Activated T-helper 2 cell treated with anti-CD3 and anti-CD28 coated beads, Interferon-gamma antibody, Interleukin-2, Interleukin-4, amounts not matched to agents 10 μg/mL and 5 μg/mL and 100 μg/mL, durations not matched to agents 14 hours and 24 hours and 36 hours (primary cell): ENCODE results near the gene THAP4. TPM values are rescaled to one million over a fixed set of nuclear protein-coding genes. Genes with fewer than 3 reads are reported as not detected.
A peak's percentile ranks its signal among the peaks of the same experiment; 100 is the strongest.

ENCODE experiments used
- DNase-seq: peaks from one replicate; pipeline ENCODE4 v3.0.0; 2021; ENCODE audit warnings: low spot score
- H3K27ac Mint-ChIP-seq: one replicate; pipeline ENCODE4 v1.8.0; 2021; ENCODE audit warnings: mixed read lengths
- H3K27me3 Mint-ChIP-seq: one replicate; pipeline ENCODE4 v1.8.0; 2021; ENCODE audit warnings: low read depth, mixed read lengths
- H3K36me3 Mint-ChIP-seq: one replicate; pipeline ENCODE4 v1.8.0; 2021; ENCODE audit warnings: low read depth, mixed read lengths
- H3K4me1 Mint-ChIP-seq: one replicate; pipeline ENCODE4 v1.8.0; 2021; ENCODE audit warnings: low read depth, mixed read lengths
- H3K4me3 Mint-ChIP-seq: one replicate; pipeline ENCODE4 v1.8.0; 2021; ENCODE audit warnings: low read depth, mild to moderate bottlenecking, moderate library complexity, mixed read lengths
- H3K9me3 Mint-ChIP-seq: one replicate; pipeline ENCODE4 v1.8.0; 2021; ENCODE audit warnings: mixed read lengths
- intact Hi-C: fragments of 100-400 bp; cut with micrococcal nuclease; formaldehyde crosslinking; loops from one replicate; pipeline ENCODE4 v1.15.1; 2023
- total RNA-seq: library from RNA; stranded (reverse); gene quantifications from 2 replicates; pipeline ENCODE4 v1.2.3, GENCODE V29; 2022

THAP4 gene, protein sequence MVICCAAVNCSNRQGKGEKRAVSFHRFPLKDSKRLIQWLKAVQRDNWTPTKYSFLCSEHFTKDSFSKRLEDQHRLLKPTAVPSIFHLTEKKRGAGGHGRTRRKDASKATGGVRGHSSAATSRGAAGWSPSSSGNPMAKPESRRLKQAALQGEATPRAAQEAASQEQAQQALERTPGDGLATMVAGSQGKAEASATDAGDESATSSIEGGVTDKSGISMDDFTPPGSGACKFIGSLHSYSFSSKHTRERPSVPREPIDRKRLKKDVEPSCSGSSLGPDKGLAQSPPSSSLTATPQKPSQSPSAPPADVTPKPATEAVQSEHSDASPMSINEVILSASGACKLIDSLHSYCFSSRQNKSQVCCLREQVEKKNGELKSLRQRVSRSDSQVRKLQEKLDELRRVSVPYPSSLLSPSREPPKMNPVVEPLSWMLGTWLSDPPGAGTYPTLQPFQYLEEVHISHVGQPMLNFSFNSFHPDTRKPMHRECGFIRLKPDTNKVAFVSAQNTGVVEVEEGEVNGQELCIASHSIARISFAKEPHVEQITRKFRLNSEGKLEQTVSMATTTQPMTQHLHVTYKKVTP
- total RNA-seq = 48.7 and 53.3 TPM in 2 replicates

DNA sequence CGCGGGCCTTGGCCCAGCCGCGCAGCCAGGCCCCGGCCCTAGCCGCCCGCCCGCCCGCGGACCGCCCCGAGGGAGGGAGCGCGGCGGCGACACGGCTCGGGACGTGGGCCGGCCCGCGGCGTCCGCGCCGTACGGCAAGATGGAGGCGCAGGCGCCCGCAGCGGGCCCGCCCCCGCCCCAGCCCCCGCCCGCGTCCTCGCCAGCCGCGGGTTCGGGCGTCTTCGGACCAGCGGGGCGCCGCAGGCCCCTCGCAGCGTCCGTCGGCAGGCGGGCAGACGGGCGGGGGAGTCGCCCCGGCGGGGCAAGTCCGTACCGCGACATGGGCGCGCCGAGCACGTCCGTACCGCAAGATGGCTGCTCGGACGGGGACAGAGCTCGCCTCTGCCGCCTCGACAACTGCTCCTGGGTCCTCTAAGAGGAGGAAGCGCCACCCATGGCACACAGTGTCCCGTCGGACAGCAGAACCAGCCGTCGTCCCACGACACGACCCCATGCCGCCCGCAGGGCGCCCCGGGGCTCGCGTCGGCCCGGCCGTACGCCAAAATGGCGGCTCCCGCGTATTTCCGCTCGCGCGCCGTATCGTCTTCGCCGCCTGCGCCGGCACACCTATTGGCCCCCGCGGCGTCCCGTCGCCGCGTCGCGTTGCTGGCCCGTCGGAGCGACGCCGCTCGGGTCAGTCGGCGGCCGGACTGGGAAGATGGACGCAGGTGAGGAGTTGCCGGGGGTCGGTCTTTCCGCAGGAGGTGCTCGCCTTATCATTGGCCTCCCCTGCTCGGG lies at the start of gene THAP4, which contains the start of gene ATG4B:
THAP4 (minus strand) TSS at position 141 of the 777 bp plus-strand sequence. CDS start 141 bp downstream, outside the sequence.
ATG4B (plus strand) TSS at position 676 of the 777 bp plus-strand sequence; CDS start at position 698, 22 bp downstream.
- no peaks in the 10 kb centered on the region for H3K27me3 Mint-ChIP-seq
- H3K27ac Mint-ChIP-seq = peak within 1 kb of the TSS; percentile 92
- H3K9me3 Mint-ChIP-seq = no peaks in the 10 kb centered on the region
- H3K4me3 Mint-ChIP-seq = peak within 1 kb of the TSS; percentile 94
- H3K4me1 Mint-ChIP-seq = peaks cover 42% of the 10 kb centered on the region
- intact Hi-C loops = loop anchor here (2.0 to 10.0 kb wide), 5 partner anchors 20 to 482 kb away; partner anchors contain the start of genes D2HGDH, DTYMK, PPP1R7 and STK25
- peaks cover 59% of the 10 kb centered on the region for H3K36me3 Mint-ChIP-seq
- DNase-seq = peak; percentile 79

DNA sequence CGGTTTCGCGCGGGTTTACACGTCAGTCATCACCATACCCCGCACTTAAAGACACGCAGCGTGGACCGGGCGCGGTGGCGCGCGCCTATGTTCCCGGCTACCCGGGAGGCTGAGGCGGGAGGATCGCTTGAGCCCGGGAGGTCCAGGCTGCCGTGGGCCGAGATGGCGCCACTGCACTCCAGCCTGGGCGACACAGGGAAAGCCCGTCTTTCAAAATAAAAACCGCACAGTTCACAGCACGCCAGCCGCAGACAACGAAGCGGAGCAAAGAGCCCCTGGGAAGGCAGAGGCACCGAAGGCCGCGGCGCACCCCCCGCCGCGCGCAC lies 49.3 kb upstream of the THAP4 start:
- intact Hi-C loops = loop anchor here (1.0 to 5.0 kb wide), 5 partner anchors 16 to 584 kb away; partner anchors contain the start of genes ATG4B, D2HGDH, ING5 and MTERF4
- Mint-ChIP-seq H3K9me3 (no peaks in the 10 kb centered on the region), H3K27me3 (no peaks in the 10 kb centered on the region), H3K36me3 (peaks cover 56% of the 10 kb centered on the region), H3K4me1 (peaks cover 17% of the 10 kb centered on the region), H3K4me3 (peak overlapping the region; percentile 88), H3K27ac (peak overlapping the region; percentile 70)
- no peak for DNase-seq

DNA sequence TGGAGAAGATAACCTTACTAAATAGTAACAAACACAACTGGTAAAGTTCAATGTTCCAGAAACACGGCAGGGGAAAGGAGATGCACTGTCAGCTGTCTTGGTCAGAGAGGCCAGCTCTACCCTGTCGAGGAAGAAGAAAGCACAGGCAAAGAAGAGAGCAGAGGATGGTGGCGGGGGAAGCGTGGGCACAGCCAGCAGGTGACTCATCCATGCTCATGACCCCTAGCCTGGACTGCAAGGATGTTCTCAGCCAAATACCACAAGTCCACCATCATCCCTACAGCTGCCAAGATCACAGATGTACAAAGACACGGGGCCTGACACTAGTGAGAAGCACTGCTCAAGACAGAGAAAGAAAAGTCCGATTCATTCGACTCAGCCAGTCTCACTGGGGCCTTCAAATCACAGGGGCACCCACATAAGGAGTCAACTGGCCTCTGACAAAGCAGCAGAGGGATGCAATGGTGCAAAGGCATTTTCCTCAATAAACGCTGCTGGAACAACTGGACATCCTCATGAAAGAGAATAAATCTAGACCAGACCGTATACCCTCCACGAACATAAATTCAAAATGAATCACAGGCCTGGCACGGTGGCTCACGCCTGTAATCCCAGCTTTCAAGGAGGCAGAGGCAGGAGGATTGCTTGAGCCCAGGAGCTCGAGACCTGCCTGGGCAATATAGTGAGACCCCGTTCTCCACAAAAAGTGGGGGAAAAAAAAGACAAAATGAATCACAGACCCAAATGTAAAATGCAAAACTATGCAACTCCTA lies 44.1 kb upstream of the THAP4 start:
- DNase-seq = no peak
- H3K27ac Mint-ChIP-seq = no peak overlapping the region
- no peak overlapping the region for H3K4me3 Mint-ChIP-seq
- H3K9me3 Mint-ChIP-seq = no peaks in the 10 kb centered on the region
- H3K4me1 Mint-ChIP-seq = peaks cover 20% of the 10 kb centered on the region
- H3K27me3 Mint-ChIP-seq = no peaks in the 10 kb centered on the region
- intact Hi-C loops = no loop called here
- H3K36me3 Mint-ChIP-seq = peaks cover 67% of the 10 kb centered on the region

DNA sequence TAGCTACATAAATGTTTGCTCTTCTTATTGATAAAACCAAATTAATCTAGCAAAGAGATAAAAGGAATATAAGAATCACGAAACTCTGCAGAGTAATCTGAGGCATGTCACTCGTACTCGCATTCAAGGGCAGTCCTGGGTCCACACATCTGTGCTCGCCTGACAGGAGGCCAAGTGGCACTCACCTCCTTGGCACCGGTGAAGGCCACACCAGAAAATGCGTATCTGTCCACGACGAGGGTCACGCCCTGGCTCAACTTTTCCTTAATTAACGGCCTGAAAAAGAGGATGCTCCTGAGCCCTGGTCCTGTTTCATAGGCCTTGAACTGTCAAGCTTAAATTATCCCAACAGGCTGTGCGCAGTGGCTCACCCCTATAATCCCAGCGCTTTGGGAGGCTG lies 43.1 kb upstream of the THAP4 start:
- no peak for DNase-seq
- Mint-ChIP-seq H3K36me3 (peaks cover 67% of the 10 kb centered on the region), H3K9me3 (no peaks in the 10 kb centered on the region), H3K27me3 (no peaks in the 10 kb centered on the region), H3K27ac (no peak overlapping the region), H3K4me3 (no peak overlapping the region), H3K4me1 (peaks cover 14% of the 10 kb centered on the region)
- intact Hi-C loops = no loop called here

DNA sequence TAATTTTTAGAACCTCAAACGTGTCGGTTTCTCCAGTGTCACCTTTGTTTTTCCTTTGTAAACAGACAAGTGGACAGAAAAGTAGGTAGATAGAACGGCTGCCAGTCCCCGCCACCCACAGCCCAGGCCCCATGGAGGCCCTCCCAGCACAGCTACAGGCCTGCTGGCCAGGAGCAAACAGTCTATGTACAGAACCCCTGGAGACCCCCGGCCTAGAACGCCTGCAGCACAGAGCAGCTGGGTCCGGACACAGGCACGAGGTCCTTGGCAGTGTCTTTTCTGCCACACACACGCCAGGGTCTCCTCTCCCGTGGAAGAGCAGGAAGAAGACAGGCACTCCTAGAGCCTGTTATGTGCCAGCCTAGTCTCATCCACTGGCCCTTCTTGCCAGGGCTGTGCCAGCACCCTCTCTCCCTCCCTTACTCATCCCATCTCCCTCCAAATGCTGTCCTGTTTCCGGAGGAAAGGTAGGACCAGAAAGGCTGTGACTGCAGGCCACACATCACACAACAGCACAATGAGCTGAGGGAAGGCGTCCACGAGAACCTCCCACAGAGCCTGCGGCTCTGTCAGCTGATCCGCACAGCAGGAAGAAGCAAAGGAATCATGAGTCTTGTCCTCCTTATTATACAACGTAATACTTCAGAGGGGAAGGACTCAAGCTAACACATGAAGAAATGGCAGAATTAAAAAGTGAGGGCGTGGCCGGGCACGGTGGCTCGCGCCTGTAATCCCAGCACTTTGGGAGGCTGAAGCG lies 42.0 kb upstream of the THAP4 start:
- no peak for DNase-seq

DNA sequence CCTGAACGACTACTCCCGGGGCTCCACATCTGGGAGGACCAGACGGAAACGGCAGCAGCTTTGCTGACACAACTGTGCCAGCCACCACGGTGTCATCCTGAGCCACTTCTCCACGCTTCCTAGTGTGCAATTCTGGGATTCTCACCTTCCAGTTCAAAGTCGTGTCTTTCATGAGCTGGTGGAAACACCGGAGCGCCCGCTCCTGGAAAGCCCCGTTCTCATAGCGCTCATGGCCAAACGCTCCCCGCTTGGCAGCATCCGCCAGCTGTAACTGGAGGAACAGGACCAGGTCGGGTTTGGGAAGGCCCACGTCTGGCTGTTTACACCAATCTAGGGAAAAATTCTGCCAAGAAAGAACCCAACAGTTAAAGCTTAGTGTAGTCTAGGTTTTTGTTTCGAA lies 41.3 kb upstream of the THAP4 start:
- Mint-ChIP-seq H3K36me3 (peaks cover 53% of the 10 kb centered on the region), H3K4me3 (no peak overlapping the region)

More for the DNA sequence above, 42.0 kb upstream of the THAP4 start:
- H3K4me1 Mint-ChIP-seq = peaks cover 8% of the 10 kb centered on the region
- no peaks in the 10 kb centered on the region for H3K9me3 Mint-ChIP-seq
- H3K36me3 Mint-ChIP-seq = peaks cover 60% of the 10 kb centered on the region
- no peak overlapping the region for H3K4me3 Mint-ChIP-seq
- no peaks in the 10 kb centered on the region for H3K27me3 Mint-ChIP-seq
- no peak overlapping the region for H3K27ac Mint-ChIP-seq
- intact Hi-C loops = no loop called here

DNA sequence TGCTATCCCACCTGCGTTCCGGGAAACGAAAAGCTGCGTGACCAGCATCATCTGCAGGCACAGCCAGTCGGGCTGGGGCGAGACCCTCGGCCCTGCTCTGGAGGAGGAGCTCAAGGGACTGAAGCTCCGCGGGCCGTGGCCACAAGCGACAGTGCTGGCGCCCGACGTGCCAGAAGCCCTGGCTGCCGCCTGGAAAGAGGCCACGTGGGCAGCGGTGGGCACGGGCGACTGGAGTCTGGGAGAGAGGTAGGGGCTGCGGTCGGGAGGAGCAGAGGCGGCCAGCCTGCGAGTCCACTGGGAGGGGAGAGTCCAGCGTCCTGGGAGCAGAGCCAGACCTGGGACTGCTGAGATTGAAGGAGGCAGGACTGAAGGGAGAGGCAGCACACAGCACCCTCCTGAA lies 40.4 kb upstream of the THAP4 start:
- H3K27me3 Mint-ChIP-seq = no peaks in the 10 kb centered on the region
- H3K9me3 Mint-ChIP-seq = no peaks in the 10 kb centered on the region
- peaks cover 49% of the 10 kb centered on the region for H3K36me3 Mint-ChIP-seq
- H3K27ac Mint-ChIP-seq = no peak overlapping the region
- intact Hi-C loops = no loop called here
- peaks cover 10% of the 10 kb centered on the region for H3K4me1 Mint-ChIP-seq
- DNase-seq = no peak
- no peak overlapping the region for H3K4me3 Mint-ChIP-seq

More for the DNA sequence above, 41.3 kb upstream of the THAP4 start:
- DNase-seq = no peak
- Mint-ChIP-seq H3K4me1 (peaks cover 10% of the 10 kb centered on the region), H3K27ac (no peak overlapping the region), H3K27me3 (no peaks in the 10 kb centered on the region), H3K9me3 (no peaks in the 10 kb centered on the region)
- intact Hi-C loops = no loop called here

DNA sequence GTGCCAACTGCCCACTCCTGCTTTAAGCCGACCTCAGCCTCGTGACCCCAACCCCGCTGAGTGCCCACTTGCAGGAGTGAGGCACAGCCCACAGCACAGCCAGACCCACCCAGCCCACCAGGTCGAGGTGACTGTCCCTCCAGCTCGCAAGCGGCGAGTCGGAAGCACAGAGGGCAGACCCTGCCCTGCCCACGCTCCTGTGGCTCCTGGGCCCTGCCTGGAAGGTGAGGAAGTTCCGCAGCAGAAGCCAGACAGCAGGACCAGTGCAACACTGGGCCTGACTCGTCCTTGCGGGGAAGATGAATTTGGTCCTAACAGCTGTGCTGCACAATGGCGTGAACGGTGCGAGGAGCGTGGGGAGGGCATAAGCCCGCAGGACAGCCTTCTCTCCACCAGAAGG lies 39.7 kb upstream of the THAP4 start:
- Mint-ChIP-seq H3K27ac (no peak overlapping the region), H3K9me3 (no peaks in the 10 kb centered on the region), H3K36me3 (peaks cover 46% of the 10 kb centered on the region), H3K4me1 (peaks cover 10% of the 10 kb centered on the region), H3K4me3 (no peak overlapping the region), H3K27me3 (no peaks in the 10 kb centered on the region)
- intact Hi-C loops = no loop called here
- DNase-seq = no peak

DNA sequence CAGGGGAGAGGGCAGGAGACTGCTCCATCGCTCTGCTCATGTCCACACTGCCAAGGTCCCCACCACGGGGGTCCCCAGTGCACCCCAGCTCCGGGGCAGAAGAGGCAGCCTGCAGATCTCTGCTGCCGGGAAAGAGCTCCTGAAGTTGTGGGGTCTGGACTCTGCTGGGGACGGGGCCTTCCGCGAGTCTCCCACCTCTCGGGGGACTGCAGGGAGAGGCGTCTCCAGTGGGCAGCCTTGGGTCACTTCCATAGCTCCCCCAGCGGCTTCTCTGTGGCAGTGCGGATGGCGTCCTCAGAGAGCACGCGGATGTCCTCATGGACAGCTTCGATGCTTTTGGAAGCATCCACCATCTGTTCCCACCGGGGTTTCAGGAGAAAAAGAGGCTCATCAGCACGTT lies 38.9 kb upstream of the THAP4 start:
- Mint-ChIP-seq H3K4me1 (peaks cover 6% of the 10 kb centered on the region), H3K36me3 (peaks cover 46% of the 10 kb centered on the region), H3K27ac (no peak overlapping the region), H3K9me3 (no peaks in the 10 kb centered on the region), H3K27me3 (no peaks in the 10 kb centered on the region), H3K4me3 (no peak overlapping the region)
- DNase-seq = no peak
- intact Hi-C loops = no loop called here

DNA sequence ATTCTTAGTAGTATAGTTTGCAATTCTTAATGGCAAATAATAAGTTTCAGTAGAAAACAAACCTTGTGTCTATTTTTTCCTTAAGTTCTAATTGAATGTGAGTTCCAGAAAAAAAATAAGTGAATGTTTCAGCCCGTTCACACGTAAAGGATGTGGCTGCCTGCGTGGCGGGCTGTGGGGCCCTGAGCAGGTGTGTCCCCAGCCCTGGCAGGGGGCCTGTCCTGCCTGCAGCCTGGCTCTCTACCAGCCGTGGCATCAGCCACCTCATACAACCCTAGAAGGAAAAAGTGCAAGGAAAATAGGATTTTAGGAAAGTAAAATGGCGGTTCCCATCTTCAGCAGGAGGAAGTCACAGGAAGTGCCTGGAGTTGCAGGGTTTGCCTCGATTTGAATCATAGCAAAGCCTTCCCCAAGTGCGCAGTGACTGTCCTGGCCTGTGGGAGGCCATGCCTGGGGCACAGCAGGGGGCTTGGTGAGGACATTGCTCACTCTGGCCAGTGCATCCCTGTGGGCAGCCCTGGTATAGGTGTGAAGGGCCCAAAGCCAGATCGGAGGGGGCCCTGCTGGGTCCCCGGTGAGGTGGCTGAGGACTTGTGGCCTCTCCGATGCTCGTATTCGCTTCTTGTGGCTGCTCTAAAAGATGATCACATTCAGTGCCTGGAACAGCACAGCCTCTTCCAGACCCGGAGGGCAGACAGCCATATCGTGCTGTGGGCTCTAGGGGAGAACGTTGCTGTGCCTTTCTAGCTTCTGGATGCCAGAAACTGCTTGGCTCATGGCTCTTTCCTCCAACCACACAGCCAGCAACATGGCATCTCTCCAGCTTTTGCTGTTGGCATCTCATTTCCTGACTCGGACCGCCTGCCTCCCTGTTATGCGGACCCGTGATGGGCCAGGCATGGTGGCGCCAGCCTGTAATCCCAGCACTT lies 37.1 kb upstream of the THAP4 start:
- peaks cover 2% of the 10 kb centered on the region for H3K4me1 Mint-ChIP-seq

DNA sequence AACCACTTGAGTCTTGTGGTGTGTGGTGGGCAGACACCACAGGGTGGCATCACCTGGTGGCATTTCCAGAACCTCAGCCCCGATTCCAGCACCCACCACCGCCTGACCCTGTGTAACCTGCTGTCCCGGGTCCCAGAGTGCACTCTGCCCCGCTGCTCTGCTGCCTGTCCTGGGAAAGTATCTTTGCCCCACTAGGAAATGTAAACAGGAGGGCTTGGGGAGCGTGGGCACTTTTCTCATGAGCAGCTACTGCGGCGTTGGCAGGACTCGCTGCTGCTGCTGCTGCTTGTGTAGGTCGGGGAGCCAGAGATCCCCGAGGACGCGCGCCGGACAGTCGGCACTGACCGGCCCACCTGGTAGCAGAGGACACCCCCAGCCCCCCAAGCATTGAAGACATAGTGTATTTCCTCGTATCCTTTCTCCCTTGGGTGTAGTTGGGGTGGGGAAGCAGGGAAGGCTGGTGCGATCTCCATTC lies 36.3 kb upstream of the THAP4 start:
- peaks cover 55% of the 10 kb centered on the region for H3K36me3 Mint-ChIP-seq
- no peak for DNase-seq
- H3K27ac Mint-ChIP-seq = no peak overlapping the region
- intact Hi-C loops = no loop called here
- no peaks in the 10 kb centered on the region for H3K27me3 Mint-ChIP-seq
- no peak overlapping the region for H3K4me3 Mint-ChIP-seq
- H3K4me1 Mint-ChIP-seq = peaks cover 2% of the 10 kb centered on the region
- H3K9me3 Mint-ChIP-seq = no peaks in the 10 kb centered on the region

More for the DNA sequence above, 37.1 kb upstream of the THAP4 start:
- no peak for DNase-seq
- Mint-ChIP-seq H3K27me3 (no peaks in the 10 kb centered on the region), H3K27ac (no peak overlapping the region), H3K36me3 (peaks cover 51% of the 10 kb centered on the region), H3K9me3 (no peaks in the 10 kb centered on the region), H3K4me3 (no peak overlapping the region)
- intact Hi-C loops = no loop called here
